GM12891 (cell line): ENCODE data around the gene ARHGAP26.

Source experiments
- PAX5 ChIP-seq: IDR thresholded peaks from 2 replicates; pipeline ENCODE4 v1.6.1; 2011; ENCODE audit warnings: low read length, moderate library complexity, mild to moderate bottlenecking; ENCODE audit not compliant: insufficient read depth, severe bottlenecking
- POLR2A ChIP-seq: IDR thresholded peaks from 2 replicates; pipeline ENCODE4 v1.6.1; 2011; ENCODE audit warnings: low read depth, low read length, control low read depth
- POLR2AphosphoS5 ChIP-seq: IDR thresholded peaks from 2 replicates; pipeline ENCODE4 v1.6.1; 2011; ENCODE audit warnings: low read depth, low read length, control low read depth
- SPI1 ChIP-seq: IDR thresholded peaks from 2 replicates; pipeline ENCODE4 v1.6.1; 2011; ENCODE audit warnings: low read depth, low read length, control low read depth

DNA sequence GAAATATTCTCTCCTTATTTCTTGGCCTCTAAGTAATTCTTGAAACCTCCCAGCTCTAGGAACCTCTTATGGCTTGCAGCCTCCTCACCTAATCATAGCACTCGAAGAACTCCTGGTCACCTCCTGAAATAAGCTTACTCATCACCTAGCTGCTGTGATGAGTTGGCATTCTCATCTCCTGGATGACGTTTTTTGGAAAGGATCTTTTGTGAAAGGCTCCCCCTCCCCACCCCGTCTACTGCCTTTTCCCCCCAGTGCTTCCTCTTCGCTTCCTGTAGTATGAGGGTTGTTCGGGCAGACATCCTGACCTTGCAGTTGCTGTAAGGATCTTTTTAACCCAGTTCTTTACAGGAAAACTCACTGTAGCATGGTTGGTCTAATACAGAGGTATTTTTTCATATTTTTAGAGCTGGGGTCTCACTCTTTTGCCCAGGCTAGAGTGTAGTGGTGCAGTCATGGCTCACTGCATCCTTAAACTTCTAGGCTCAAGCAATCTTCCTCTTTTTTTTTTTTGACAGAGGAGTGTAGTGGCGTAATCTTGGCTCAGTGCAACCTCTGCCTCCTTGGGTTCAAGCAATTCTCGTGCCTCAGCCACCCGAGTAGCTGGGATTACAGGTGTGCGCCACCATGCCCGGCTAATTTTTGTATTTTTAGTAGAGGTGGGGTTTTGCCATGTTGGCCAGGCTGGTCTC, 41.8 kb downstream of the ARHGAP26 start:
- TF ChIP-seq POLR2A, result no peak
- no peak for TF ChIP-seq SPI1
- TF ChIP-seq POLR2AphosphoS5, result no peak
- no peak for TF ChIP-seq PAX5
